ENCODE data around the gene B3GAT1.

B3GAT1 gene

GRCh38 chr11:134391656-134392055 is 20.4 kb downstream of the B3GAT1 start:
- DNase-seq, result no peak
- Histone ChIP-seq H3K56ac (ENCODE audit: low read length) (no peak overlapping the region), H3K4ac (ENCODE audit: low read depth, low read length) (no peak overlapping the region), H2BK5ac (ENCODE audit: low read length) (no peak overlapping the region), H2BK15ac (replicated peaks; ENCODE audit: low read depth) (no peak overlapping the region), H3K23ac (ENCODE audit: low read length) (no peak overlapping the region), H3K4me1 (ENCODE audit: control insufficient read depth, low read depth, low read length) (no peaks in the 10 kb centered on the region), H4K8ac (ENCODE audit: low read depth, low read length) (no peak overlapping the region), H2BK120ac (ENCODE audit: low read depth, low read length) (no peak overlapping the region), H3K18ac (ENCODE audit: low read length) (no peak overlapping the region), H4K5ac (ENCODE audit: low read length) (no peak overlapping the region), H3K27ac (ENCODE audit: low read depth, low read length) (no peak overlapping the region), H3K79me2 (ENCODE audit: control insufficient read depth, insufficient read depth, low read length) (no peaks in the 10 kb centered on the region), H3K9ac (ENCODE audit: low read length) (no peak overlapping the region), H2AK5ac (ENCODE audit: low read length) (no peak overlapping the region), H3K27me3 (ENCODE audit: insufficient read depth, low read length, poor library complexity) (no peaks in the 10 kb centered on the region), H3K36me3 (ENCODE audit: control insufficient read depth, insufficient read depth, low read length) (no peaks in the 10 kb centered on the region), H3K79me1 (ENCODE audit: low read length) (no peaks in the 10 kb centered on the region), H3K4me3 (ENCODE audit: low read length) (no peak overlapping the region), H3K4me2 (ENCODE audit: low read length) (no peak overlapping the region)
- no CpG with 5 or more reads among the region's 13 CpGs for WGBS (ENCODE audit: extremely low coverage, insufficient coverage, low lambda C conversion rate)

GRCh38 chr11:134390706-134391569 is 21.1 kb downstream of the B3GAT1 start:
- H2BK15ac ChIP-seq (replicated peaks; ENCODE audit: low read depth), result no peak overlapping the region
- WGBS (ENCODE audit: extremely low coverage, insufficient coverage, low lambda C conversion rate), result no CpG with 5 or more reads among the region's 15 CpGs

GRCh38 chr11:134389464-134390180 is 22.4 kb downstream of the B3GAT1 start:
- H3K4me2 ChIP-seq (ENCODE audit: low read length), result no peak overlapping the region
- H2BK15ac ChIP-seq (replicated peaks; ENCODE audit: low read depth), result no peak overlapping the region
- H3K56ac ChIP-seq (ENCODE audit: low read length), result no peak overlapping the region
- no peak overlapping the region for H4K5ac ChIP-seq (ENCODE audit: low read length)
- H3K23ac ChIP-seq (ENCODE audit: low read length), result no peak overlapping the region
- no peak overlapping the region for H2BK5ac ChIP-seq (ENCODE audit: low read length)
- no peaks in the 10 kb centered on the region for H3K79me2 ChIP-seq (ENCODE audit: control insufficient read depth, insufficient read depth, low read length)
- no peaks in the 10 kb centered on the region for H3K36me3 ChIP-seq (ENCODE audit: control insufficient read depth, insufficient read depth, low read length)
- H3K79me1 ChIP-seq (ENCODE audit: low read length), result no peaks in the 10 kb centered on the region
- H3K4ac ChIP-seq (ENCODE audit: low read depth, low read length), result no peak overlapping the region
- H3K4me3 ChIP-seq (ENCODE audit: low read length), result no peak overlapping the region
- no peak for DNase-seq
- H3K4me1 ChIP-seq (ENCODE audit: control insufficient read depth, low read depth, low read length), result no peaks in the 10 kb centered on the region
- WGBS (ENCODE audit: extremely low coverage, insufficient coverage, low lambda C conversion rate), result no CpG with 5 or more reads among the region's 25 CpGs
- H2AK5ac ChIP-seq (ENCODE audit: low read length), result no peak overlapping the region
- H3K18ac ChIP-seq (ENCODE audit: low read length), result no peak overlapping the region
- no peak overlapping the region for H2BK120ac ChIP-seq (ENCODE audit: low read depth, low read length)
- no peaks in the 10 kb centered on the region for H3K27me3 ChIP-seq (ENCODE audit: insufficient read depth, low read length, poor library complexity)
- no peak overlapping the region for H4K8ac ChIP-seq (ENCODE audit: low read depth, low read length)
- H3K27ac ChIP-seq (ENCODE audit: low read depth, low read length), result no peak overlapping the region
- H3K9ac ChIP-seq (ENCODE audit: low read length), result no peak overlapping the region

More at GRCh38 chr11:134390706-134391569, 21.1 kb downstream of the B3GAT1 start:
- no peak overlapping the region for H4K8ac ChIP-seq (ENCODE audit: low read depth, low read length)
- H3K27me3 ChIP-seq (ENCODE audit: insufficient read depth, low read length, poor library complexity), result no peaks in the 10 kb centered on the region
- no peaks in the 10 kb centered on the region for H3K79me1 ChIP-seq (ENCODE audit: low read length)
- no peaks in the 10 kb centered on the region for H3K79me2 ChIP-seq (ENCODE audit: control insufficient read depth, insufficient read depth, low read length)
- H3K4me1 ChIP-seq (ENCODE audit: control insufficient read depth, low read depth, low read length), result no peaks in the 10 kb centered on the region
- H4K5ac ChIP-seq (ENCODE audit: low read length), result no peak overlapping the region
- H3K4me3 ChIP-seq (ENCODE audit: low read length), result no peak overlapping the region
- no peak for DNase-seq
- no peak overlapping the region for H3K9ac ChIP-seq (ENCODE audit: low read length)
- H3K23ac ChIP-seq (ENCODE audit: low read length), result no peak overlapping the region
- H2BK120ac ChIP-seq (ENCODE audit: low read depth, low read length), result no peak overlapping the region
- H3K18ac ChIP-seq (ENCODE audit: low read length), result no peak overlapping the region
- H3K56ac ChIP-seq (ENCODE audit: low read length), result no peak overlapping the region
- H3K36me3 ChIP-seq (ENCODE audit: control insufficient read depth, insufficient read depth, low read length), result no peaks in the 10 kb centered on the region
- H3K27ac ChIP-seq (ENCODE audit: low read depth, low read length), result no peak overlapping the region
- H3K4ac ChIP-seq (ENCODE audit: low read depth, low read length), result no peak overlapping the region
- H3K4me2 ChIP-seq (ENCODE audit: low read length), result no peak overlapping the region
- no peak overlapping the region for H2BK5ac ChIP-seq (ENCODE audit: low read length)
- no peak overlapping the region for H2AK5ac ChIP-seq (ENCODE audit: low read length)

GRCh38 chr11:134388590-134388989 is 23.5 kb downstream of the B3GAT1 start:
- no peaks in the 10 kb centered on the region for H3K79me1 ChIP-seq (ENCODE audit: low read length)
- H3K27ac ChIP-seq (ENCODE audit: low read depth, low read length), result no peak overlapping the region
- H3K4ac ChIP-seq (ENCODE audit: low read depth, low read length), result no peak overlapping the region
- WGBS (ENCODE audit: extremely low coverage, insufficient coverage, low lambda C conversion rate), result no CpG with 5 or more reads among the region's 4 CpGs
- no peak overlapping the region for H4K8ac ChIP-seq (ENCODE audit: low read depth, low read length)
- no peak overlapping the region for H3K23ac ChIP-seq (ENCODE audit: low read length)
- H3K27me3 ChIP-seq (ENCODE audit: insufficient read depth, low read length, poor library complexity), result no peaks in the 10 kb centered on the region
- H2BK15ac ChIP-seq (replicated peaks; ENCODE audit: low read depth), result no peak overlapping the region
- H2AK5ac ChIP-seq (ENCODE audit: low read length), result no peak overlapping the region
- no peaks in the 10 kb centered on the region for H3K36me3 ChIP-seq (ENCODE audit: control insufficient read depth, insufficient read depth, low read length)
- H4K5ac ChIP-seq (ENCODE audit: low read length), result no peak overlapping the region
- H2BK5ac ChIP-seq (ENCODE audit: low read length), result no peak overlapping the region
- H3K4me2 ChIP-seq (ENCODE audit: low read length), result no peak overlapping the region
- no peak overlapping the region for H3K4me3 ChIP-seq (ENCODE audit: low read length)
- no peak overlapping the region for H2BK120ac ChIP-seq (ENCODE audit: low read depth, low read length)
- DNase-seq, result no peak
- H3K4me1 ChIP-seq (ENCODE audit: control insufficient read depth, low read depth, low read length), result no peaks in the 10 kb centered on the region
- H3K56ac ChIP-seq (ENCODE audit: low read length), result no peak overlapping the region
- H3K18ac ChIP-seq (ENCODE audit: low read length), result no peak overlapping the region
- H3K9ac ChIP-seq (ENCODE audit: low read length), result no peak overlapping the region
- H3K79me2 ChIP-seq (ENCODE audit: control insufficient read depth, insufficient read depth, low read length), result no peaks in the 10 kb centered on the region

- Histone ChIP-seq H3K27me3 (ENCODE audit: insufficient read depth, low read length, poor library complexity) (no peaks in the 10 kb centered on the region), H3K79me1 (ENCODE audit: low read length) (no peaks in the 10 kb centered on the region), H2BK120ac (ENCODE audit: low read depth, low read length) (no peak overlapping the region), H3K18ac (ENCODE audit: low read length) (no peak overlapping the region), H3K56ac (ENCODE audit: low read length) (no peak overlapping the region), H3K4me2 (ENCODE audit: low read length) (no peak overlapping the region), H2BK5ac (ENCODE audit: low read length) (no peak overlapping the region), H3K79me2 (ENCODE audit: control insufficient read depth, insufficient read depth, low read length) (no peaks in the 10 kb centered on the region), H3K4me3 (ENCODE audit: low read length) (no peak overlapping the region), H2AK5ac (ENCODE audit: low read length) (no peak overlapping the region), H4K5ac (ENCODE audit: low read length) (no peak overlapping the region), H3K36me3 (ENCODE audit: control insufficient read depth, insufficient read depth, low read length) (no peaks in the 10 kb centered on the region), H3K4ac (ENCODE audit: low read depth, low read length) (no peak overlapping the region), H3K9ac (ENCODE audit: low read length) (no peak overlapping the region), H4K8ac (ENCODE audit: low read depth, low read length) (no peak overlapping the region), H3K27ac (ENCODE audit: low read depth, low read length) (no peak overlapping the region), H3K23ac (ENCODE audit: low read length) (no peak overlapping the region), H3K4me1 (ENCODE audit: control insufficient read depth, low read depth, low read length) (no peaks in the 10 kb centered on the region), H2BK15ac (replicated peaks; ENCODE audit: low read depth) (no peak overlapping the region)
- no CpG with 5 or more reads among the region's 21 CpGs for WGBS (ENCODE audit: extremely low coverage, insufficient coverage, low lambda C conversion rate)
- DNase-seq, result no peak
Measured at GRCh38 chr11:134387501-134387900, 24.5 kb downstream of the B3GAT1 start.
